Measurements from ENCODE around the gene ANGPTL2. TPM values are rescaled to one million over a fixed set of nuclear protein-coding genes. Genes with fewer than 3 reads are reported as not detected.

The ANGPTL2 gene
- total and polyA plus RNA-seq, 2 of the 4 experiments (the other 2 are of a cell fraction), result 9.5 to 25.1 TPM

- no peak overlapping the region for H2AK5ac ChIP-seq (ENCODE audit: low read depth, low read length)
- H3K27me3 ChIP-seq (ENCODE audit: control insufficient read depth, insufficient read depth, low read length), result no peaks in the 10 kb centered on the region
- no peak overlapping the region for H2BK20ac ChIP-seq (ENCODE audit: low read depth, low read length)
- no peak overlapping the region for H2BK120ac ChIP-seq (ENCODE audit: low read depth, low read length)
- H3K9ac ChIP-seq (ENCODE audit: low read depth, low read length), result no peak overlapping the region
- H4K20me1 ChIP-seq (ENCODE audit: insufficient read depth, low read length), result no peaks in the 10 kb centered on the region
- ATAC-seq (ENCODE audit: low read depth), result no peak
- H3K36me3 ChIP-seq (ENCODE audit: control insufficient read depth, insufficient read depth, low read length), result no peaks in the 10 kb centered on the region
- no TSS peak for BruUV-seq (replicated peaks)
- dilution Hi-C loops (cut with HindIII; ENCODE audit: low sequenced_read_pairs, unreplicated experiment) (no loop called here), in situ Hi-C loops (cut with MboI; ENCODE audit: low sequenced_read_pairs) (no loop called here), intact Hi-C loops (cut with micrococcal nuclease) (no loop called here)
- H3K9me1 ChIP-seq (ENCODE audit: insufficient read depth, low read length), result 0 out of 2 replicates have a peak, but pooled peaks cover 3% of the 10 kb centered on the region
- H2BK5ac ChIP-seq (ENCODE audit: low read depth, low read length, poor library complexity, severe bottlenecking), result no peak overlapping the region
- no peak overlapping the region for H3K4ac ChIP-seq (ENCODE audit: low read depth, low read length)
- no CpG with 5 or more reads among the region's 2 CpGs for WGBS, 2 experiments (ENCODE audit: extremely low coverage in 2 of 2, insufficient read length in 1 of 2)
- no peak overlapping the region for H3K14ac ChIP-seq (replicated peaks; ENCODE audit: low read depth, low read length)
- no peak overlapping the region for H3K23ac ChIP-seq (ENCODE audit: low read depth, low read length)
- H2AK9ac ChIP-seq (replicated peaks; ENCODE audit: low read depth, low read length, poor library complexity), result no peak overlapping the region
- no peak overlapping the region for H4K91ac ChIP-seq (ENCODE audit: insufficient read depth, low read depth, low read length)
- no peak for DNase-seq
- no peak overlapping the region for H2AFZ ChIP-seq (replicated peaks; ENCODE audit: low read length, poor library complexity)
- H3K56ac ChIP-seq (ENCODE audit: extremely low read depth, insufficient read depth, low read length), result no peak overlapping the region
- H3K4me3 ChIP-seq (ENCODE audit: insufficient read depth, low read depth, low read length), result no peak overlapping the region
- no peak overlapping the region for H3K18ac ChIP-seq (ENCODE audit: low read depth, low read length)
- H3K4me1 ChIP-seq (ENCODE audit: control insufficient read depth, insufficient read depth, low read length), result peaks cover 4% of the 10 kb centered on the region
- H3K27ac ChIP-seq (ENCODE audit: insufficient read depth, low read length), result no peak overlapping the region
- no peak overlapping the region for H4K5ac ChIP-seq (ENCODE audit: low read depth, low read length)
- no peak overlapping the region for H4K8ac ChIP-seq (ENCODE audit: low read depth in 2 of 2, low read length in 2 of 2)
- ChIA-PET POLR2A (ENCODE audit: unreplicated experiment) (no interaction called here), CTCF (no interaction called here)
- H2BK15ac ChIP-seq (ENCODE audit: low read depth, low read length), result no peak overlapping the region
- H3K79me1 ChIP-seq (ENCODE audit: low read depth in 1 of 2, low read length in 2 of 2), result no peaks in the 10 kb centered on the region
- TF ChIP-seq ELK1 (IDR thresholded peaks at IDR 0.05; ENCODE audit: borderline replicate concordance, low read depth, low read length) (no peak), RCOR1 (IDR thresholded peaks at IDR 0.05; ENCODE audit: insufficient replicate concordance, low read length) (no peak), MAZ (IDR thresholded peaks at IDR 0.05; ENCODE audit: borderline replicate concordance, low read depth, low read length) (no peak), CTCF (conservative IDR thresholded peaks at IDR 0.05; ENCODE audit: low read depth, low read length) (no peak), USF2 (IDR thresholded peaks at IDR 0.05; ENCODE audit: low read depth, low read length) (no peak), FOS (IDR thresholded peaks at IDR 0.05; ENCODE audit: low read depth, low read length) (no peak), MXI1 (IDR thresholded peaks at IDR 0.05; ENCODE audit: borderline replicate concordance, low read depth, low read length) (no peak), SMC3 (IDR thresholded peaks at IDR 0.05; ENCODE audit: low read depth, low read length) (no peak), RAD21 (IDR thresholded peaks at IDR 0.05; ENCODE audit: low read length) (no peak), POLR2A (IDR thresholded peaks at IDR 0.05; ENCODE audit: low read depth, low read length) (no peak), MAFK (IDR thresholded peaks at IDR 0.05; ENCODE audit: low read depth, low read length) (no peak), BHLHE40 (IDR thresholded peaks at IDR 0.05; ENCODE audit: low read depth, low read length) (no peak), RFX5 (IDR thresholded peaks at IDR 0.05; ENCODE audit: low read depth, low read length) (no peak), CHD1 (IDR thresholded peaks at IDR 0.05; ENCODE audit: low read depth, low read length) (no peak), CEBPB (IDR thresholded peaks at IDR 0.05; ENCODE audit: low read depth, low read length) (no peak), NFE2L2 (IDR thresholded peaks at IDR 0.05; ENCODE audit: low read depth, low read length) (no peak)
- H3K9me3 ChIP-seq (ENCODE audit: control insufficient read depth, insufficient read depth, low read length), result no peaks in the 10 kb centered on the region
- H3K4me2 ChIP-seq (ENCODE audit: low read depth, low read length), result no peak overlapping the region
Observed at GRCh38 chr9:127170652-127171051, 48.2 kb upstream of the ANGPTL2 start.
